Measurements from ENCODE around the gene BMERB1.

DNA sequence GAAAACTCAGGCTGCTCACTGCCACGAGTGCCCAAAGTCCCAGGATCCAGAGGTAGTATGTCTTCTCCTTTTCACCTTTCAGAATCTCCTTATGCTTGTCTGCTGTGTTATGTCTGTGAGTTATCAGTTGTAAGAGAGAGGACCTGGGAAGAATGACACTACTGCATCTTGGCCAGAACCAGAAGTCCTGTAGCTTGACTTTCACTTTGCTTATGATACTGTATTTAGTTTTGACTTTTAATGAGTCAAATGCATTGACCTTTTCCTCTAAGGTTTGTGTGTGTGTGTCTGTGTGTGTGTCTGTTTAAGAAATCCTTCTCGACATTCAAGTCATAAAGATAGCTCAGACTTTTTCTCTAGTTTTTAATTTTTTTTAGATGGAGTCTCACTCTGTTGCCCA is 43.4 kb downstream of the BMERB1 start:
- TF ChIP-seq DIDO1 (tag; IDR thresholded peaks at IDR 0.05; ENCODE audit: low read depth), result no peak
- TF ChIP-seq POLR3G (IDR thresholded peaks at IDR 0.05; ENCODE audit: extremely low read depth, insufficient read length, insufficient replicate concordance), result no peak
- no peak for TF ChIP-seq CBFA2T3 (IDR thresholded peaks at IDR 0.05)
- TF ChIP-seq RNF2 (IDR thresholded peaks at IDR 0.05), result no peak
- TF ChIP-seq SIN3B (IDR thresholded peaks at IDR 0.05; ENCODE audit: low read depth), result no peak
- TF ChIP-seq, protein P1, sequence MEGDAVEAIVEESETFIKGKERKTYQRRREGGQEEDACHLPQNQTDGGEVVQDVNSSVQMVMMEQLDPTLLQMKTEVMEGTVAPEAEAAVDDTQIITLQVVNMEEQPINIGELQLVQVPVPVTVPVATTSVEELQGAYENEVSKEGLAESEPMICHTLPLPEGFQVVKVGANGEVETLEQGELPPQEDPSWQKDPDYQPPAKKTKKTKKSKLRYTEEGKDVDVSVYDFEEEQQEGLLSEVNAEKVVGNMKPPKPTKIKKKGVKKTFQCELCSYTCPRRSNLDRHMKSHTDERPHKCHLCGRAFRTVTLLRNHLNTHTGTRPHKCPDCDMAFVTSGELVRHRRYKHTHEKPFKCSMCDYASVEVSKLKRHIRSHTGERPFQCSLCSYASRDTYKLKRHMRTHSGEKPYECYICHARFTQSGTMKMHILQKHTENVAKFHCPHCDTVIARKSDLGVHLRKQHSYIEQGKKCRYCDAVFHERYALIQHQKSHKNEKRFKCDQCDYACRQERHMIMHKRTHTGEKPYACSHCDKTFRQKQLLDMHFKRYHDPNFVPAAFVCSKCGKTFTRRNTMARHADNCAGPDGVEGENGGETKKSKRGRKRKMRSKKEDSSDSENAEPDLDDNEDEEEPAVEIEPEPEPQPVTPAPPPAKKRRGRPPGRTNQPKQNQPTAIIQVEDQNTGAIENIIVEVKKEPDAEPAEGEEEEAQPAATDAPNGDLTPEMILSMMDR (IDR thresholded peaks at IDR 0.05 in 2 of 3, conservative IDR thresholded peaks at IDR 0.05 in 1 of 3; ENCODE audit: insufficient read depth in 2 of 3, low read depth in 1 of 3, low read length in 3 of 3), result no peak
- no peak for TF ChIP-seq POLR2A (conservative IDR thresholded peaks at IDR 0.05)
- no peak for TF ChIP-seq CEBPG (CRISPR knock-in tag; IDR thresholded peaks at IDR 0.05)
- no peak for TF ChIP-seq CEBPG (tag; conservative IDR thresholded peaks at IDR 0.05 in 1 of 2, IDR thresholded peaks at IDR 0.05 in 1 of 2)
- TF ChIP-seq ZC3H4 (CRISPR knock-in tag; IDR thresholded peaks at IDR 0.05; ENCODE audit: borderline replicate concordance), result no peak
- no peak for TF ChIP-seq CBX5 (IDR thresholded peaks at IDR 0.05; ENCODE audit: borderline replicate concordance, low read depth)

Measured in K562 (cell line).